ENCODE data around the gene ESYT2.

The ESYT2 gene

GRCh38 chr7:158825628-158826289 is 3.5 kb downstream of the ESYT2 start:
- no peak for DNase-seq

GRCh38 chr7:158824028-158824427 is 5.3 kb downstream of the ESYT2 start:
- peak in 4 of 5 experiments; percentile 25 to 96 (median 61) for DNase-seq

GRCh38 chr7:158821171-158822031 is 7.9 kb downstream of the ESYT2 start:
- DNase-seq, result no peak

GRCh38 chr7:158820656-158821055 is 8.7 kb downstream of the ESYT2 start:
- no peak for DNase-seq

GRCh38 chr7:158819571-158820203 is 9.6 kb downstream of the ESYT2 start:
- DNase-seq, result peak in 1 of 5 experiments; percentile 54

GRCh38 chr7:158818325-158819213 is 10.7 kb downstream of the ESYT2 start:
- DNase-seq, result peak; percentile 32 to 89 (median 67)

- DNase-seq, result no peak
These were observed 12.3 kb downstream of the ESYT2 start for GRCh38 chr7:158816995-158817394.

- no peak for DNase-seq
These were observed 13.0 kb downstream of the ESYT2 start for GRCh38 chr7:158816271-158816670.

- DNase-seq, result no peak
These were observed 13.5 kb downstream of the ESYT2 start for GRCh38 chr7:158815800-158816128.

- DNase-seq, result no peak
These were observed 14.1 kb downstream of the ESYT2 start for GRCh38 chr7:158815083-158815799.

- peak in 3 of 5 experiments; percentile 21 to 79 (median 52) for DNase-seq
These were observed 14.7 kb downstream of the ESYT2 start for GRCh38 chr7:158814637-158815036.

GRCh38 chr7:158812684-158813083 is 16.6 kb downstream of the ESYT2 start:
- peak in 3 of 5 experiments; percentile 39 to 90 (median 64) for DNase-seq

- DNase-seq, result no peak
These were observed 17.4 kb downstream of the ESYT2 start for GRCh38 chr7:158811894-158812293.

- peak in 2 of 5 experiments; percentile 19 to 45 for DNase-seq
These were observed 17.8 kb downstream of the ESYT2 start for GRCh38 chr7:158811461-158811860.

GRCh38 chr7:158810846-158811245 is 18.5 kb downstream of the ESYT2 start:
- no peak for DNase-seq

- DNase-seq, result peak in 1 of 5 experiments; percentile 59
These were observed 19.7 kb downstream of the ESYT2 start for GRCh38 chr7:158809596-158809995.

- no peak for DNase-seq
These were observed 21.2 kb downstream of the ESYT2 start for GRCh38 chr7:158808126-158808525.

- peak in 1 of 5 experiments; percentile 53 for DNase-seq
These were observed 23.4 kb downstream of the ESYT2 start for GRCh38 chr7:158805937-158806336.

- no peak for DNase-seq
These were observed 23.9 kb downstream of the ESYT2 start for GRCh38 chr7:158805414-158805813.

GRCh38 chr7:158804335-158804734 is 25.0 kb downstream of the ESYT2 start:
- peak in 2 of 5 experiments; percentile 42 to 71 for DNase-seq

- DNase-seq, result peak in 2 of 5 experiments; percentile 52 to 74
These were observed 25.8 kb downstream of the ESYT2 start for GRCh38 chr7:158803367-158803969.
